H1 (cell line): ENCODE results near the gene PVALB. TPM values are rescaled to one million over a fixed set of nuclear protein-coding genes. Genes with fewer than 3 reads are reported as not detected.
A peak's percentile ranks its signal among the peaks of the same experiment; 100 is the strongest.

Experiments used
- CTCF ChIA-PET: fragments of 300-600 bp; sonication (Branson Sonifier 250); formaldehyde crosslinking; loops from one replicate; lab custom pipeline; 2021; ENCODE audit not compliant: partially characterized antibody; lab: Charles Lee
- POLR2A ChIA-PET: fragments of 300-600 bp; sonication (Branson Sonifier 250); formaldehyde crosslinking; loops from one replicate; lab custom pipeline; 2021; ENCODE audit warnings: inconsistent platforms; ENCODE audit not compliant: partially characterized antibody; lab: Charles Lee
- DNase-seq, 2 experiments: peaks; one replicate each; pipeline versions ENCODE4 v3.0.0 to v3.0.0-alpha.2; 2010 to 2022; ENCODE audit warnings: low spot score in 2 of 2, low read depth in 1 of 2, mixed read lengths in 1 of 2
- FAIRE-seq: peaks from 2 replicates; lab custom pipeline; 2011; peaks lifted over from hg19 to GRCh38; lab: Jason Lieb, UNC
- H2AFZ ChIP-seq: 2 replicates; pipeline ENCODE4 v1.8.1; 2012; ENCODE audit warnings: low read length, inconsistent platforms
- H2AK5ac ChIP-seq: 2 replicates; pipeline ENCODE4 v1.6.1; 2013; ENCODE audit warnings: low read depth, low read length
- H2BK120ac ChIP-seq: replicated peaks from 2 replicates; pipeline ENCODE3; 2013; ENCODE audit warnings: low read depth, low read length, inconsistent platforms
- H2BK12ac ChIP-seq: 2 replicates; pipeline ENCODE4 v1.6.1; 2013; ENCODE audit warnings: low read depth, low read length
- H2BK15ac ChIP-seq: 2 replicates; pipeline ENCODE4 v1.6.1; 2013; ENCODE audit warnings: low read length
- H2BK20ac ChIP-seq: 2 replicates; pipeline ENCODE4 v1.6.1; 2013; ENCODE audit warnings: low read length
- H2BK5ac ChIP-seq: 2 replicates; pipeline ENCODE4 v1.6.1; 2013; ENCODE audit warnings: low read depth, low read length
- H3K14ac ChIP-seq: 2 replicates; pipeline ENCODE4 v1.6.1; 2013; ENCODE audit warnings: inconsistent platforms; ENCODE audit not compliant: insufficient read length
- H3K18ac ChIP-seq: 2 replicates; pipeline ENCODE4 v1.6.1; 2013; ENCODE audit warnings: low read length; ENCODE audit errors: extremely low read depth
- H3K23ac ChIP-seq: 2 replicates; pipeline ENCODE4 v1.6.1; 2013; ENCODE audit warnings: inconsistent platforms; ENCODE audit not compliant: insufficient read length
- H3K23me2 ChIP-seq: 2 replicates; pipeline ENCODE4 v1.6.1; 2013; ENCODE audit warnings: low read depth, low read length
- H3K27ac ChIP-seq: 2 replicates; pipeline ENCODE4 v1.6.1; 2011; ENCODE audit warnings: low read depth, low read length, inconsistent platforms
- H3K27me3 ChIP-seq, 4 experiments: replicated peaks in 1 of 4; 1 replicate in 1 of 4; 2 replicates in 3 of 4; pipeline versions ENCODE4 v1.6.1 to v1.8.1; 2011 to 2013; ENCODE audit warnings: low read length in 3 of 4, mild to moderate bottlenecking in 3 of 4, inconsistent platforms in 2 of 4, mixed read lengths in 2 of 4, moderate library complexity in 1 of 4; ENCODE audit not compliant: control insufficient read depth in 3 of 4, insufficient read depth in 3 of 4; ENCODE audit errors: extremely low read depth in 1 of 4
- H3K36me3 ChIP-seq, 4 experiments: 2 replicates each; pipeline versions ENCODE4 v1.6.1 to v1.8.1; 2011 to 2013; ENCODE audit warnings: mild to moderate bottlenecking in 4 of 4, low read length in 3 of 4, moderate library complexity in 2 of 4, control low read depth in 1 of 4, inconsistent platforms in 1 of 4; ENCODE audit not compliant: insufficient read depth in 4 of 4, control insufficient read depth in 2 of 4
- H3K4ac ChIP-seq: replicated peaks from 2 replicates; pipeline ENCODE3; 2013; ENCODE audit warnings: low read length, low read depth, mixed read lengths, inconsistent platforms; ENCODE audit not compliant: insufficient read length
- H3K4me1 ChIP-seq, 4 experiments: replicated peaks in 1 of 4; 1 replicate in 1 of 4; 2 replicates in 3 of 4; pipeline versions ENCODE4 v1.6.1 to v1.8.1; 2011 to 2013; ENCODE audit warnings: low read length in 3 of 4, inconsistent platforms in 2 of 4, mixed read lengths in 1 of 4; ENCODE audit not compliant: insufficient read depth in 4 of 4, control insufficient read depth in 3 of 4
- H3K4me2 ChIP-seq, 2 experiments: 2 replicates each; pipeline versions ENCODE4 v1.6.1 to v1.8.1; 2011 to 2013; ENCODE audit warnings: low read depth in 2 of 2, low read length in 2 of 2, control low read depth in 1 of 2, inconsistent platforms in 1 of 2, mild to moderate bottlenecking in 1 of 2; ENCODE audit not compliant: insufficient read depth in 1 of 2
- H3K4me3 ChIP-seq, 4 experiments: fragments of 200-600, 300-600 bp in 1 of 4; sonication (generic), shearing (Covaris generic), sonication (Bioruptor Twin) in 1 of 4; 2 replicates each; pipeline versions ENCODE4 v1.5.1 to v1.8.1; 2011 to 2016; ENCODE audit warnings: low read length in 4 of 4, low read depth in 3 of 4, control low read depth in 2 of 4, inconsistent platforms in 2 of 4, mild to moderate bottlenecking in 2 of 4, mixed read lengths in 1 of 4, moderate library complexity in 1 of 4; ENCODE audit not compliant: insufficient read depth in 2 of 4; ENCODE audit errors: extremely low read depth in 1 of 4
- H3K56ac ChIP-seq: replicated peaks from 2 replicates; pipeline ENCODE3; 2013; ENCODE audit warnings: low read depth, mild to moderate bottlenecking, mixed read lengths, low read length, inconsistent platforms; ENCODE audit not compliant: insufficient read length
- H3K79me1 ChIP-seq: 2 replicates; pipeline ENCODE4 v1.6.1; 2013; ENCODE audit warnings: low read depth, low read length, control low read depth
- H3K79me2 ChIP-seq, 2 experiments: 2 replicates each; pipeline versions ENCODE4 v1.6.1 to v1.8.1; 2012 to 2013; ENCODE audit warnings: low read length in 2 of 2, mild to moderate bottlenecking in 2 of 2, inconsistent platforms in 1 of 2; ENCODE audit not compliant: insufficient read depth in 2 of 2, control insufficient read depth in 1 of 2
- H3K9ac ChIP-seq, 4 experiments: replicated peaks in 1 of 4; 1 replicate in 1 of 4; 2 replicates in 3 of 4; pipeline versions ENCODE4 v1.6.1 to v1.8.1; 2011 to 2013; ENCODE audit warnings: low read depth in 3 of 4, low read length in 3 of 4, control low read depth in 2 of 4, mild to moderate bottlenecking in 2 of 4, moderate library complexity in 2 of 4, inconsistent platforms in 1 of 4; ENCODE audit errors: extremely low read depth in 1 of 4
- H3K9me3 ChIP-seq, 2 experiments: 2 replicates each; pipeline versions ENCODE4 v1.6.1 to v1.8.1; 2012 to 2013; ENCODE audit warnings: mild to moderate bottlenecking in 2 of 2, moderate library complexity in 2 of 2, control low read depth in 1 of 2, inconsistent platforms in 1 of 2, low read depth in 1 of 2, low read length in 1 of 2, mixed read lengths in 1 of 2; ENCODE audit not compliant: insufficient read depth in 2 of 2
- H4K20me1 ChIP-seq, 2 experiments: replicated peaks in 1 of 2; 2 replicates each; pipeline versions ENCODE3 to v1.8.1; 2011 to 2013; ENCODE audit warnings: inconsistent platforms in 2 of 2, low read length in 2 of 2, mild to moderate bottlenecking in 1 of 2; ENCODE audit not compliant: insufficient read depth in 2 of 2, control insufficient read depth in 1 of 2
- H4K5ac ChIP-seq: 2 replicates; pipeline ENCODE4 v1.6.1; 2013; ENCODE audit warnings: low read length, low read depth, mixed read lengths, inconsistent platforms; ENCODE audit not compliant: insufficient read length
- H4K8ac ChIP-seq: 2 replicates; pipeline ENCODE4 v1.8.0; 2013; ENCODE audit warnings: mild to moderate bottlenecking, moderate library complexity, low read length, inconsistent platforms; ENCODE audit not compliant: insufficient read depth; ENCODE audit errors: extremely low read depth
- H4K91ac ChIP-seq: replicated peaks from 2 replicates; pipeline ENCODE3; 2013; ENCODE audit warnings: low read length, mixed read lengths, inconsistent platforms; ENCODE audit not compliant: insufficient read length
- BRCA1 ChIP-seq: IDR thresholded peaks from 2 replicates; pipeline ENCODE4 v1.6.1; 2012; ENCODE audit warnings: low read depth, low read length, improper control_type of control experiment
- HDAC2 ChIP-seq, 2 experiments: fragments of 300-600 bp in 1 of 2; sonication (generic) in 1 of 2; IDR thresholded peaks; 2 replicates each; pipeline ENCODE4 v1.6.1; 2011 to 2012; ENCODE audit warnings: low read depth in 2 of 2, low read length in 2 of 2, mild to moderate bottlenecking in 2 of 2, moderate library complexity in 2 of 2, borderline replicate concordance in 1 of 2, inconsistent platforms in 1 of 2
- JUN ChIP-seq: IDR thresholded peaks from 2 replicates; pipeline ENCODE4 v1.6.1; 2011; ENCODE audit warnings: low read depth, mild to moderate bottlenecking, improper control_type of control experiment, low read length
- RAD21 ChIP-seq, 2 experiments: IDR thresholded peaks in 1 of 2; conservative IDR thresholded peaks in 1 of 2; 2 replicates each; pipeline ENCODE4 v1.6.1; 2011; ENCODE audit warnings: low read depth in 2 of 2, low read length in 2 of 2, improper control_type of control experiment in 1 of 2, inconsistent platforms in 1 of 2, mild to moderate bottlenecking in 1 of 2, moderate library complexity in 1 of 2
- RBBP5 ChIP-seq: IDR thresholded peaks from 2 replicates; pipeline ENCODE4 v1.7.1; 2012; ENCODE audit warnings: low read depth, mild to moderate bottlenecking, inconsistent platforms, low read length, moderate library complexity, borderline replicate concordance
- RXRA ChIP-seq: IDR thresholded peaks from 2 replicates; pipeline ENCODE4 v1.6.1; 2011; ENCODE audit warnings: low read depth, mild to moderate bottlenecking, low read length, moderate library complexity; ENCODE audit not compliant: insufficient read depth
- TCF12 ChIP-seq: IDR thresholded peaks from 2 replicates; pipeline ENCODE4 v1.6.1; 2011; ENCODE audit warnings: low read depth, mild to moderate bottlenecking, low read length
- WGBS, 2 experiments: shearing (Covaris generic) in 1 of 2; methylation state at CpG; one replicate each; pipeline versions ENCODE4 v1.1.6 to v1.1.7; 2013 to 2015; ENCODE audit warnings: low lambda C conversion rate in 2 of 2, mixed read lengths in 2 of 2, inconsistent platforms in 1 of 2, low coverage in 1 of 2, missing lambda C conversion rate in 1 of 2; ENCODE audit not compliant: insufficient replicate concordance in 2 of 2, insufficient coverage in 1 of 2, insufficient read length in 1 of 2; ENCODE audit errors: extremely low coverage in 1 of 2, missing lambda C conversion rate in 1 of 2; 5-methylcytosine and 5-hydroxymethylcytosine counted together
- polyA plus RNA-seq, 7 experiments: library from polyadenylated mRNA; depleted of rRNA in 3 of 7; stranded (reverse) in 5 of 7; unstranded in 2 of 7; fragments of >200 nt in 5 of 7; fragments of 200-250 nt in 2 of 7; gene quantifications; 1 replicate in 5 of 7; 2 replicates in 1 of 7; 4 replicates in 1 of 7; pipeline versions ENCODE4 v1.2.1 to v1.2.3, GENCODE V29; 2011 to 2013; ENCODE audit warnings: missing spikeins in 2 of 7, mixed read lengths in 2 of 7
- total RNA-seq: library from RNA; stranded (reverse); fragmentation: NEBNext Ultra II Directional; extraction: Animal tissue kit (Norgen Biotek cat#: 25700); gene quantifications from 2 replicates; pipeline ENCODE4 v1.2.1, GENCODE V29; 2021
- TF ChIP-seq, protein P1 (sequence below): IDR thresholded peaks from 2 replicates; pipeline ENCODE4 v1.6.1; 2012; ENCODE audit warnings: low read length, inconsistent platforms

Gene PVALB
- total and polyA plus RNA-seq, 2 of the 8 experiments (the other 6 are each of a cell fraction or from before 2014, with no cell fraction given), result 1.7 to 5.4 TPM

DNA sequence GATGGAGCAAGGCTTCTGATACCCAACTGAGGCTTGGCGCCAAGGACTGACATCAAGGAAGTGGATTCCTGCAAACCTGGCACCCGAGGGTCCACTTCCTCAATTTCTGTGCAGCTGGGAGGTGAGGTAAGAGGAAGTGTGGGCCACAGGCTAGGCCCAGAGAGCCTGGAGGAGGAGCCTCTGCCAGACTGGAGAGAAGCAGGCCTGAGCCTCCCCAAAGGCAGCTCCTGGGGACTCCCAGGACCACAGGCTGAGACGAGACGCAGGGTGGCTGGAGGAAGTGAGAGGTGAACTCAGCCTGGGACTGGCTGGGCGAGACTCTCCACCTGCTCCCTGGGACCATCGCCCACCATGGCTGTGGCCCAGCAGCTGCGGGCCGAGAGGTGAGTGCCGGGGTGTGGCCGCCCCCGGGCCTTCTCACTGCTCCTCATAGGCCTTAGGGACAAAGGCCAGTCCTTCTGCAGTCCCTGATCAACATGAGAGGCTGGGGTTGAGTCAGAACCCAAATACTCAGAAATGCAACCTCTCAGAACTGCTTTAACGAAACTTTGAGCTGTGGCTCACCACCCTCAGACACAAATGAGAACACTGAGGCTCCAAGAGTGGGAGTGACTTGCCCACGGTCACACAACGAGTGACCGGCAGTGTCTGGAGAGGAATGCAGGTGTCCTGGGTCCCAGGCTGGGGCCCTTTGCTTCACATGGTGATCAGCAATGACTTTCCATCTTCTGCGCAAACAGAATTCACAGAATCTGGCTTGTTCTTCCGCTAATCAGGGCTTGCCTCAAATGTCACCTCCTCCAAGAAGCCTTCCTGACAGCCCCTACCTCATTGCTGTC lies 44.2 kb upstream of the PVALB start, which contains the start of gene NCF4:
TSS of gene NCF4 (plus strand) at position 186 of the 839 bp plus-strand sequence. CDS start at position 352, 166 bp downstream.
- 92% methylated on average over 10 of the region's 17 CpGs; no CpG with 5 or more reads in 1 of the 2 experiments for WGBS, 2 experiments
- Histone ChIP-seq H2BK20ac (no peak within 1 kb of the TSS), H3K23ac (no peak within 1 kb of the TSS), H3K14ac (no peak within 1 kb of the TSS), H2BK120ac (no peak within 1 kb of the TSS), H3K79me2 (no peaks in the 10 kb centered on the region), H2BK12ac (no peak within 1 kb of the TSS), H2AK5ac (no peak within 1 kb of the TSS), H4K91ac (no peak within 1 kb of the TSS)
- CTCF ChIA-PET, result interaction anchor here (0.6 to 7.6 kb wide), 12 partner anchors 8 to 565 kb away, joined by 3 to 96 read pairs (median 4); no protein-coding TSS in a partner anchor
- no peak for FAIRE-seq
- TF ChIP-seq RXRA (no peak), RBBP5 (no peak), TCF12 (no peak), BRCA1 (no peak), RAD21 (IDR thresholded peaks at IDR 0.05 in 1 of 2, conservative IDR thresholded peaks at IDR 0.05 in 1 of 2; ENCODE audit: low read depth in 2 of 2, low read length in 2 of 2) (no peak), JUN (no peak), HDAC2 (IDR thresholded peaks at IDR 0.05; ENCODE audit: borderline replicate concordance in 1 of 2, low read depth in 2 of 2, low read length in 2 of 2) (no peak)
- TF ChIP-seq, protein P1, sequence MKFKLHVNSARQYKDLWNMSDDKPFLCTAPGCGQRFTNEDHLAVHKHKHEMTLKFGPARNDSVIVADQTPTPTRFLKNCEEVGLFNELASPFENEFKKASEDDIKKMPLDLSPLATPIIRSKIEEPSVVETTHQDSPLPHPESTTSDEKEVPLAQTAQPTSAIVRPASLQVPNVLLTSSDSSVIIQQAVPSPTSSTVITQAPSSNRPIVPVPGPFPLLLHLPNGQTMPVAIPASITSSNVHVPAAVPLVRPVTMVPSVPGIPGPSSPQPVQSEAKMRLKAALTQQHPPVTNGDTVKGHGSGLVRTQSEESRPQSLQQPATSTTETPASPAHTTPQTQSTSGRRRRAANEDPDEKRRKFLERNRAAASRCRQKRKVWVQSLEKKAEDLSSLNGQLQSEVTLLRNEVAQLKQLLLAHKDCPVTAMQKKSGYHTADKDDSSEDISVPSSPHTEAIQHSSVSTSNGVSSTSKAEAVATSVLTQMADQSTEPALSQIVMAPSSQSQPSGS, result no peak
- TF ChIP-seq, all 59 proteins: peak for 0
- Histone ChIP-seq H4K5ac (no peak within 1 kb of the TSS), H3K4me1 (peaks cover 0 to 2% (median under 1%) of the 10 kb centered on the region in 4 experiments; a peak in 3 of 7 replicates), H3K27ac (no peak within 1 kb of the TSS), H3K23me2 (no peaks in the 10 kb centered on the region), H3K27me3 (peaks cover 1 to 16% (median 9%) of the 10 kb centered on the region in 4 experiments), H3K9ac (no peak within 1 kb of the TSS), H2BK5ac (no peak within 1 kb of the TSS), H3K4ac (no peak within 1 kb of the TSS), H3K18ac (no peak within 1 kb of the TSS), H4K20me1 (no peaks in the 10 kb centered on the region), H3K79me1 (no peaks in the 10 kb centered on the region), H4K8ac (0 out of 2 replicates have a peak within 1 kb of the TSS, but pooled peaks have one; percentile 36), H3K4me2 (no peak within 1 kb of the TSS), H2AFZ (no peak within 1 kb of the TSS), H3K36me3 (no peaks in the 10 kb centered on the region), H3K56ac (no peak within 1 kb of the TSS), H3K4me3 (no peak within 1 kb of the TSS), H2BK15ac (no peak within 1 kb of the TSS), H3K9me3 (no peaks in the 10 kb centered on the region)
- POLR2A ChIA-PET, result no interaction called here
- DNase-seq, result no peak
